COLO668 (cell line): ENCODE results near the gene CARD14.

Experiments
- DNase-seq: peaks from one replicate; lab custom pipeline; 2025; ENCODE audit not compliant: unreplicated experiment; lab: John Stamatoyannopoulos, UW

CARD14 gene

GRCh38 chr17:80169784-80170500, at the start of gene CARD14:
TSS of gene CARD14 (plus strand) at chr17:80170030. CDS start at chr17:80181439, 11,409 bp downstream.
- no peak for DNase-seq

GRCh38 chr17:80122026-80122575, 47.7 kb upstream of the CARD14 start:
- no peak for DNase-seq

GRCh38 chr17:80122926-80123505, 46.8 kb upstream of the CARD14 start:
- no peak for DNase-seq

GRCh38 chr17:80123791-80124190, 46.0 kb upstream of the CARD14 start:
- peak; percentile 2 for DNase-seq

GRCh38 chr17:80124351-80124981, 45.4 kb upstream of the CARD14 start:
- DNase-seq = peak; percentile 46

GRCh38 chr17:80125656-80126448, 44.0 kb upstream of the CARD14 start:
- no peak for DNase-seq

GRCh38 chr17:80126449-80126715, 43.4 kb upstream of the CARD14 start:
- no peak for DNase-seq

- no peak for DNase-seq
These were observed 40.7 kb upstream of the CARD14 start for GRCh38 chr17:80129006-80129565.

- DNase-seq = no peak
These were observed 38.8 kb upstream of the CARD14 start for GRCh38 chr17:80130992-80131391.

- DNase-seq = no peak
These were observed 36.8 kb upstream of the CARD14 start for GRCh38 chr17:80132906-80133625.

- no peak for DNase-seq
These were observed 36.2 kb upstream of the CARD14 start for GRCh38 chr17:80133626-80133970.

- no peak for DNase-seq
These were observed 32.7 kb upstream of the CARD14 start for GRCh38 chr17:80137131-80137530.

- no peak for DNase-seq
These were observed 30.9 kb upstream of the CARD14 start for GRCh38 chr17:80138856-80139426.

- DNase-seq = no peak
These were observed 28.2 kb upstream of the CARD14 start for GRCh38 chr17:80141463-80142165.

- no peak for DNase-seq
These were observed 26.9 kb upstream of the CARD14 start for GRCh38 chr17:80142929-80143328.

GRCh38 chr17:80145076-80146075, 24.5 kb upstream of the CARD14 start:
- DNase-seq = no peak

- DNase-seq = peak; percentile 14
These were observed 23.5 kb upstream of the CARD14 start for GRCh38 chr17:80146121-80147034.
